Vagina (tissue), 2 donors: ENCODE data around the gene ADGRG4.

Source experiments
- POLR2A ChIP-seq, 2 donors: fragments of 450-650 bp; IDR thresholded peaks; one replicate each; pipeline ENCODE4 v1.6.1; 2017; ENCODE audit warnings: antibody characterized with exemption in 2 of 2, mild to moderate bottlenecking in 2 of 2, moderate library complexity in 2 of 2
- TF ChIP-seq, protein P1 (sequence below), 3 experiments: fragments of 450-650 bp in 2 of 3; fragments of 200-600 bp in 1 of 3; sonication (generic) in 1 of 3; IDR thresholded peaks; one replicate each; pipeline ENCODE4 v1.5.1; 2017 to 2019; ENCODE audit warnings: antibody characterized with exemption in 3 of 3, mild to moderate bottlenecking in 2 of 3, moderate library complexity in 2 of 3

DNA sequence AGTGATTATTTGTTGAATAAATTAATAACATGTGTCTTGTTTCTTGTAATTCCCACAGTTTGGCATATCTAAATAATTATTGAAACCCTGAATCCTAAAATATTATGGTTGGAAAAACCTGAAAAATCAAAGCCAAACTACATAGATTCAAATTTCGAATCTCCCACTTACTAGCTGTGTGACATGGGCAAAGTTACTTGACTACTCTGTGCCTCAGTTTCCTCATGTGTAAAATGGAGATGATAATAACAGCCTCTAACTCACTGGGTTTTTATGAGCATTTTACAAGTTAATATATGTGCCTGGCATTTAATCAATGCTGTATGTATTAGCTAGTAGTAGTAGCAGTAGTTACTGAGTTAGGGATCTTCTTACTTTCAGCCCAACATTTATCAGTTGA lies 152.4 kb downstream of the ADGRG4 start:
- no peak for TF ChIP-seq POLR2A (IDR thresholded peaks at IDR 0.05)
- TF ChIP-seq, protein P1, sequence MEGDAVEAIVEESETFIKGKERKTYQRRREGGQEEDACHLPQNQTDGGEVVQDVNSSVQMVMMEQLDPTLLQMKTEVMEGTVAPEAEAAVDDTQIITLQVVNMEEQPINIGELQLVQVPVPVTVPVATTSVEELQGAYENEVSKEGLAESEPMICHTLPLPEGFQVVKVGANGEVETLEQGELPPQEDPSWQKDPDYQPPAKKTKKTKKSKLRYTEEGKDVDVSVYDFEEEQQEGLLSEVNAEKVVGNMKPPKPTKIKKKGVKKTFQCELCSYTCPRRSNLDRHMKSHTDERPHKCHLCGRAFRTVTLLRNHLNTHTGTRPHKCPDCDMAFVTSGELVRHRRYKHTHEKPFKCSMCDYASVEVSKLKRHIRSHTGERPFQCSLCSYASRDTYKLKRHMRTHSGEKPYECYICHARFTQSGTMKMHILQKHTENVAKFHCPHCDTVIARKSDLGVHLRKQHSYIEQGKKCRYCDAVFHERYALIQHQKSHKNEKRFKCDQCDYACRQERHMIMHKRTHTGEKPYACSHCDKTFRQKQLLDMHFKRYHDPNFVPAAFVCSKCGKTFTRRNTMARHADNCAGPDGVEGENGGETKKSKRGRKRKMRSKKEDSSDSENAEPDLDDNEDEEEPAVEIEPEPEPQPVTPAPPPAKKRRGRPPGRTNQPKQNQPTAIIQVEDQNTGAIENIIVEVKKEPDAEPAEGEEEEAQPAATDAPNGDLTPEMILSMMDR (IDR thresholded peaks at IDR 0.05), result no peak
